Adrenal gland (tissue), 12 donors: ENCODE measurements around the gene DAG1. TPM values are rescaled to one million over a fixed set of nuclear protein-coding genes. Genes with fewer than 3 reads are reported as not detected.
A peak's percentile ranks its signal among the peaks of the same experiment; 100 is the strongest.

ENCODE experiments used
- DNase-seq, 7 donors: peaks; one replicate each; pipeline ENCODE4 v3.0.0-alpha.2; 2019 to 2020
- H3K27ac ChIP-seq, 5 donors: fragments of 200-600 bp; sonication (generic) in 4 of 5; 1 replicate in 3 of 5; 2 replicates in 2 of 5; pipeline versions ENCODE4 v1.5.1 to v1.8.0; 2016 to 2020; ENCODE audit warnings: mild to moderate bottlenecking in 1 of 5
- H3K27me3 ChIP-seq: fragments of 200-600 bp; 2 replicates; pipeline ENCODE4 v1.8.0; 2021
- H3K36me3 ChIP-seq, 2 donors: fragments of 200-600 bp; replicated peaks in 1 of 2; 1 replicate in 1 of 2; 2 replicates in 1 of 2; pipeline versions ENCODE4 v1.5.1 to v1.8.0; 2018 to 2022
- H3K4me1 ChIP-seq, 2 donors: fragments of 200-600 bp; replicated peaks in 1 of 2; 1 replicate in 1 of 2; 2 replicates in 1 of 2; pipeline versions ENCODE4 v1.5.1 to v1.8.0; 2018 to 2021
- H3K4me3 ChIP-seq, 4 donors: fragments of 200-600 bp; sonication (generic) in 3 of 4; one replicate each; pipeline ENCODE4 v1.5.1; 2016 to 2018
- H3K9me3 ChIP-seq, 3 donors: fragments of 200-600 bp; sonication (generic) in 1 of 3; replicated peaks in 1 of 3; 1 replicate in 2 of 3; 2 replicates in 1 of 3; pipeline versions ENCODE4 v1.5.1 to v1.8.0; 2016 to 2021
- CTCF ChIP-seq, 6 experiments: fragments of 450-650 bp in 4 of 6; fragments of 200-600 bp in 2 of 6; sonication (generic) in 1 of 6; IDR thresholded peaks; 1 replicate in 5 of 6; 2 replicates in 1 of 6; pipeline versions ENCODE4 v1.5.1 to v1.8.0; 2016 to 2021; ENCODE audit warnings: antibody characterized with exemption in 6 of 6, mild to moderate bottlenecking in 2 of 6, moderate library complexity in 1 of 6
- POLR2A ChIP-seq, 2 donors: fragments of 450-650 bp; IDR thresholded peaks; one replicate each; pipeline ENCODE4 v1.6.1; 2017; ENCODE audit warnings: antibody characterized with exemption in 2 of 2, mild to moderate bottlenecking in 2 of 2, moderate library complexity in 1 of 2
- WGBS, 4 donors: extraction: QIAGEN DNeasy Blood & Tissue Kit in 2 of 4; methylation state at CpG; one replicate each; pipeline versions ENCODE4 v1.1.5 to v1.1.7; 2013 to 2017; 5-methylcytosine and 5-hydroxymethylcytosine counted together
- intact Hi-C, 2 donors: fragments of 100-400 bp; cut with DNase I; formaldehyde crosslinking; loops; one replicate each; pipeline versions ENCODE4 v1.14.1 to v1.15.0; 2022 to 2023
- polyA plus RNA-seq, 3 donors: library from polyadenylated mRNA; stranded (reverse); fragments of 200-250 nt in 2 of 3; fragments of 350-450 nt in 1 of 3; fragmentation: Illumina TruSeq in 1 of 3; extraction: RNeasy Lipid Tissue Mini Kit (QIAGEN cat#74804) in 1 of 3; gene quantifications; one replicate each; pipeline ENCODE4 v1.2.3, GENCODE V29; 2013 to 2014
- total RNA-seq, 9 donors: library from RNA; depleted of rRNA in 4 of 9; stranded (reverse); fragments of >200 nt in 4 of 9; fragments of 120-200 nt in 1 of 9; fragmentation: NEBNext Ultra II Directional in 1 of 9; extraction: Animal tissue kit (Norgen Biotek cat#: 25700) in 1 of 9; gene quantifications; one replicate each; pipeline versions ENCODE4 v1.1.0 to v1.2.4, GENCODE V29; 2013 to 2023
- donor health status: healthy with polysubstance abuse.
- donor health status: Bipolar disorder and iron deficiency.
- donor health status: DM: yes; HTN: yes; CAD: no.
- donor health status: DM: no; HTN: no; CAD: no.
- donor health status: DM: no; HTN: no; CAD: no.
- donor health status: DM: yes; HTN: yes; CAD: no.

The DAG1 gene
- total and polyA plus RNA-seq, 12 donors: 9.1 to 173 (median 73.7) TPM

GRCh38 chr3:49553692-49554632 is 83.9 kb downstream of the DAG1 start, which contains the start of gene BSN:
TSS of gene BSN (plus strand) at chr3:49554477. CDS start at chr3:49554603, 126 bp downstream.
- WGBS, 4 donors: 4 to 9% (median 5%) methylated on average over 23 to 76 of the region's 76 CpGs
- H3K9me3 ChIP-seq: no peaks in the 10 kb centered on the region
- H3K27ac ChIP-seq: peak within 1 kb of the TSS in 2 of 5 donors; percentile 79 to 82
- H3K4me3 ChIP-seq: peak within 1 kb of the TSS; percentile 10 to 90 (median 52)
- TF ChIP-seq CTCF (IDR thresholded peaks at IDR 0.05) (no peak), POLR2A (IDR thresholded peaks at IDR 0.05) (peak in 1 of 2 donors; percentile 56)
- peak; percentile 87 to 95 (median 92) for DNase-seq
- intact Hi-C loops: no loop called here
- H3K4me1 ChIP-seq: peaks cover 11 to 16% of the 10 kb centered on the region in 2 donors
- H3K36me3 ChIP-seq: no peaks in the 10 kb centered on the region
- no peaks in the 10 kb centered on the region for H3K27me3 ChIP-seq

- Histone ChIP-seq H3K36me3 (no peaks in the 10 kb centered on the region), H3K9me3 (no peaks in the 10 kb centered on the region), H3K27me3 (no peaks in the 10 kb centered on the region), H3K4me1 (peaks cover 11 to 16% of the 10 kb centered on the region in 2 donors), H3K27ac (peak overlapping the region in 2 of 5 donors; percentile 47 to 79), H3K4me3 (peak overlapping the region in 1 of 4 donors; percentile 90)
- TF ChIP-seq POLR2A (IDR thresholded peaks at IDR 0.05): no peak
- no peak for TF ChIP-seq CTCF (IDR thresholded peaks at IDR 0.05)
- DNase-seq: peak in 5 of 7 donors; percentile 45 to 69 (median 58)
- intact Hi-C loops: no loop called here
- WGBS, 4 donors: 1 to 12% (median 3%) methylated on average over 5 to 66 of the region's 66 CpGs
Measured at GRCh38 chr3:49554633-49555265, 84.7 kb downstream of the DAG1 start.

- 85 to 95% (median 89%) methylated on average over 1 to 3 of the region's 3 CpGs for WGBS, 4 donors
- Histone ChIP-seq H3K27me3 (no peaks in the 10 kb centered on the region), H3K9me3 (no peaks in the 10 kb centered on the region), H3K27ac (no peak overlapping the region), H3K4me1 (peaks cover 11 to 16% of the 10 kb centered on the region in 2 donors), H3K36me3 (no peaks in the 10 kb centered on the region), H3K4me3 (no peak overlapping the region)
- no peak for DNase-seq
- intact Hi-C loops: no loop called here
- TF ChIP-seq CTCF (IDR thresholded peaks at IDR 0.05) (no peak), POLR2A (IDR thresholded peaks at IDR 0.05) (no peak)
Measured at GRCh38 chr3:49556500-49557275, 86.6 kb downstream of the DAG1 start.
